Liver (tissue), 9 donors: ENCODE data around the gene GMDS. TPM values are rescaled to one million over a fixed set of nuclear protein-coding genes. Genes with fewer than 3 reads are reported as not detected.

Source experiments
- DNase-seq: peaks from one replicate; pipeline ENCODE4 v3.0.0-alpha.2; 2017; ENCODE audit warnings: low spot score
- H3K27ac ChIP-seq, 2 donors: one replicate each; pipeline ENCODE4 v1.7.0; 2013; ENCODE audit warnings: inconsistent platforms in 2 of 2, low read length in 2 of 2, control low read depth in 1 of 2, low read depth in 1 of 2, mild to moderate bottlenecking in 1 of 2
- H3K27me3 ChIP-seq, 4 donors: one replicate each; pipeline versions ENCODE4 v1.6.1 to v1.7.0; 2013; ENCODE audit warnings: low read length in 3 of 4, inconsistent platforms in 1 of 4, mild to moderate bottlenecking in 1 of 4, moderate library complexity in 1 of 4; ENCODE audit not compliant: control insufficient read depth in 4 of 4, insufficient read depth in 4 of 4
- H3K36me3 ChIP-seq, 4 donors: one replicate each; pipeline versions ENCODE4 v1.6.1 to v1.7.0; 2013; ENCODE audit warnings: low read length in 3 of 4, mild to moderate bottlenecking in 3 of 4, low read depth in 1 of 4, moderate library complexity in 1 of 4; ENCODE audit not compliant: control insufficient read depth in 4 of 4, insufficient read depth in 3 of 4
- H3K4me1 ChIP-seq, 4 donors: one replicate each; pipeline versions ENCODE4 v1.6.1 to v1.7.0; 2013; ENCODE audit warnings: low read length in 3 of 4, mild to moderate bottlenecking in 3 of 4, moderate library complexity in 1 of 4; ENCODE audit not compliant: control insufficient read depth in 4 of 4, insufficient read depth in 4 of 4
- H3K4me3 ChIP-seq, 3 donors: one replicate each; pipeline versions ENCODE4 v1.6.1 to v1.7.0; 2013; ENCODE audit warnings: low read length in 3 of 3, control low read depth in 1 of 3, low read depth in 1 of 3, mild to moderate bottlenecking in 1 of 3
- H3K9ac ChIP-seq, 2 donors: one replicate each; pipeline ENCODE4 v1.7.0; 2013; ENCODE audit warnings: low read length in 2 of 2, mild to moderate bottlenecking in 2 of 2, moderate library complexity in 2 of 2, control low read depth in 1 of 2, low read depth in 1 of 2
- H3K9me3 ChIP-seq, 4 donors: one replicate each; pipeline versions ENCODE4 v1.6.1 to v1.7.0; 2013; ENCODE audit warnings: low read length in 3 of 4; ENCODE audit not compliant: control insufficient read depth in 4 of 4
- ATF3 ChIP-seq: IDR thresholded peaks from 2 replicates; pipeline ENCODE4 v1.6.1; 2016; ENCODE audit warnings: antibody characterized with exemption
- EGR1 ChIP-seq, 2 donors: IDR thresholded peaks; 2 replicates each; pipeline ENCODE4 v1.6.1; 2016 to 2018; ENCODE audit warnings: antibody characterized with exemption in 2 of 2, low read depth in 2 of 2
- FOXA1 ChIP-seq: IDR thresholded peaks from 2 replicates; pipeline ENCODE4 v1.6.1; 2016; ENCODE audit warnings: antibody characterized with exemption
- FOXA2 ChIP-seq: IDR thresholded peaks from 2 replicates; pipeline ENCODE4 v1.6.1; 2016; ENCODE audit warnings: antibody characterized with exemption
- HNF4A ChIP-seq, 2 donors: conservative IDR thresholded peaks; 2 replicates each; pipeline ENCODE4 v1.6.1; 2016; ENCODE audit warnings: antibody characterized with exemption in 2 of 2, mild to moderate bottlenecking in 2 of 2
- HNF4G ChIP-seq: IDR thresholded peaks from 2 replicates; pipeline ENCODE4 v1.6.1; 2016; ENCODE audit warnings: antibody characterized with exemption
- JUND ChIP-seq, 2 donors: IDR thresholded peaks; 2 replicates each; pipeline ENCODE4 v1.6.1; 2016; ENCODE audit warnings: antibody characterized with exemption in 2 of 2
- NR2F2 ChIP-seq: IDR thresholded peaks from 2 replicates; pipeline ENCODE4 v1.6.1; 2016; ENCODE audit warnings: antibody characterized with exemption
- RAD21 ChIP-seq, 2 donors: IDR thresholded peaks; 2 replicates each; pipeline ENCODE4 v1.6.1; 2016; ENCODE audit warnings: antibody characterized with exemption in 2 of 2, mild to moderate bottlenecking in 2 of 2
- REST ChIP-seq: IDR thresholded peaks from 2 replicates; pipeline ENCODE4 v1.6.1; 2016; ENCODE audit warnings: antibody characterized with exemption, mild to moderate bottlenecking
- RXRA ChIP-seq, 2 donors: IDR thresholded peaks; 2 replicates each; pipeline ENCODE4 v1.6.1; 2017 to 2018; ENCODE audit warnings: antibody characterized with exemption in 2 of 2, mild to moderate bottlenecking in 1 of 2
- SP1 ChIP-seq: IDR thresholded peaks from 2 replicates; pipeline ENCODE4 v1.6.1; 2018; ENCODE audit warnings: antibody characterized with exemption, mild to moderate bottlenecking
- TAF1 ChIP-seq: conservative IDR thresholded peaks from 2 replicates; pipeline ENCODE4 v1.6.1; 2016; ENCODE audit warnings: antibody characterized with exemption, mild to moderate bottlenecking
- YY1 ChIP-seq: IDR thresholded peaks from 2 replicates; pipeline ENCODE4 v1.6.1; 2016; ENCODE audit warnings: antibody characterized with exemption, mild to moderate bottlenecking
- ZBTB33 ChIP-seq: IDR thresholded peaks from 2 replicates; pipeline ENCODE4 v1.6.1; 2016; ENCODE audit warnings: antibody characterized with exemption
- WGBS: extraction: QIAGEN DNeasy Blood & Tissue Kit; methylation state at CpG from one replicate; pipeline ENCODE4 v1.1.7; 2013; 5-methylcytosine and 5-hydroxymethylcytosine counted together
- polyA plus RNA-seq, 2 donors: library from polyadenylated mRNA; stranded (reverse) in 1 of 2; unstranded in 1 of 2; fragments of 200-250 nt in 1 of 2; fragments of >200 nt in 1 of 2; fragmentation: Nextera tagmentation in 1 of 2; extraction: Ambion mirVana in 1 of 2; gene quantifications; one replicate each; pipeline versions ENCODE4 v1.2.1 to v1.2.3, GENCODE V29; 2013 to 2015
- total RNA-seq, 2 donors: library from RNA; depleted of rRNA; stranded (reverse); fragments of >200 nt; gene quantifications; one replicate each; pipeline ENCODE4 v1.2.3, GENCODE V29; 2014
- TF ChIP-seq, protein P1 (sequence below): IDR thresholded peaks from 2 replicates; pipeline ENCODE4 v1.6.1; 2016; ENCODE audit warnings: antibody characterized with exemption
- TF ChIP-seq, protein P2 (sequence below): fragments of 150-350 bp; IDR thresholded peaks from 2 replicates; pipeline ENCODE4 v1.5.1; 2017; ENCODE audit warnings: improper control_type of control experiment, low read depth, low read length; ENCODE audit not compliant: missing input control
- donor health status: healthy.
- donor health status: healthy.
- donor health status: healthy.
- donor health status: healthy.
- donor health status: healthy.

GMDS gene
- total and polyA plus RNA-seq, 4 donors: 3.5 to 15.6 (median 13.0) TPM

GRCh38 chr6:1854296-1854695 is 391.1 kb downstream of the GMDS start:
- Histone ChIP-seq H3K27me3 (no peaks in the 10 kb centered on the region), H3K4me3 (no peak overlapping the region), H3K9ac (no peak overlapping the region), H3K27ac (no peak overlapping the region), H3K4me1 (no peaks in the 10 kb centered on the region), H3K36me3 (no peaks in the 10 kb centered on the region), H3K9me3 (no peaks in the 10 kb centered on the region)
- over 99% methylated on average over 2 of the region's 2 CpGs for WGBS
- DNase-seq: no peak
- TF ChIP-seq TAF1 (no peak), JUND (IDR thresholded peaks at IDR 0.05) (no peak), SP1 (no peak), HNF4G (no peak), EGR1 (IDR thresholded peaks at IDR 0.05; ENCODE audit: low read depth in 2 of 2) (no peak), FOXA1 (no peak), YY1 (no peak), REST (no peak), RAD21 (IDR thresholded peaks at IDR 0.05) (no peak), RXRA (IDR thresholded peaks at IDR 0.05) (no peak), FOXA2 (no peak), ATF3 (no peak), NR2F2 (no peak), ZBTB33 (no peak)
- TF ChIP-seq, protein P1, sequence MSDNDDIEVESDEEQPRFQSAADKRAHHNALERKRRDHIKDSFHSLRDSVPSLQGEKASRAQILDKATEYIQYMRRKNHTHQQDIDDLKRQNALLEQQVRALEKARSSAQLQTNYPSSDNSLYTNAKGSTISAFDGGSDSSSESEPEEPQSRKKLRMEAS: no peak
- TF ChIP-seq, protein P2, sequence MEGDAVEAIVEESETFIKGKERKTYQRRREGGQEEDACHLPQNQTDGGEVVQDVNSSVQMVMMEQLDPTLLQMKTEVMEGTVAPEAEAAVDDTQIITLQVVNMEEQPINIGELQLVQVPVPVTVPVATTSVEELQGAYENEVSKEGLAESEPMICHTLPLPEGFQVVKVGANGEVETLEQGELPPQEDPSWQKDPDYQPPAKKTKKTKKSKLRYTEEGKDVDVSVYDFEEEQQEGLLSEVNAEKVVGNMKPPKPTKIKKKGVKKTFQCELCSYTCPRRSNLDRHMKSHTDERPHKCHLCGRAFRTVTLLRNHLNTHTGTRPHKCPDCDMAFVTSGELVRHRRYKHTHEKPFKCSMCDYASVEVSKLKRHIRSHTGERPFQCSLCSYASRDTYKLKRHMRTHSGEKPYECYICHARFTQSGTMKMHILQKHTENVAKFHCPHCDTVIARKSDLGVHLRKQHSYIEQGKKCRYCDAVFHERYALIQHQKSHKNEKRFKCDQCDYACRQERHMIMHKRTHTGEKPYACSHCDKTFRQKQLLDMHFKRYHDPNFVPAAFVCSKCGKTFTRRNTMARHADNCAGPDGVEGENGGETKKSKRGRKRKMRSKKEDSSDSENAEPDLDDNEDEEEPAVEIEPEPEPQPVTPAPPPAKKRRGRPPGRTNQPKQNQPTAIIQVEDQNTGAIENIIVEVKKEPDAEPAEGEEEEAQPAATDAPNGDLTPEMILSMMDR: no peak

DNA sequence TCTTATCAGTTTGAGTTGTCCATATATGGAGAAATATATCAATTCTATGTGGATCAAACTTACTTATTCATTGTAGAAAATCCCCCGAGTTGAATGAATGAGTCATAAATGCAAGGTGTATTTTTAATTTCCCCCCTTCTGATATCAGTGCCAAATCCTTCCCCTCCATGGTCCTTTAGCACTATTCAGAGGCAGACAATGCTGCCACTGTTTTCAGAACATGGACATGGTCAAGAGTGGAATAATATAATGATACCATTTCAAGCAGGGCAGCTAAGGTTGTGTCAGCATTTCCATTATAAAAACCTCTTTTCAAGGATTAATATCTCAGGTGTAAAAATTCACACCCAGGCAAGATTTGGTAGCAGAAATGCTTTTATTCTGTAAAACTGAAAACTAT is 391.6 kb downstream of the GMDS start:
- WGBS: 91% methylated on average over 1 of the region's 1 CpG

More for the DNA sequence above, 391.6 kb downstream of the GMDS start:
- TF ChIP-seq TAF1 (no peak), ATF3 (no peak), RXRA (IDR thresholded peaks at IDR 0.05) (no peak), SP1 (no peak), HNF4A (conservative IDR thresholded peaks at IDR 0.05) (no peak), FOXA1 (no peak), NR2F2 (no peak), HNF4G (no peak), ZBTB33 (no peak), JUND (IDR thresholded peaks at IDR 0.05) (no peak)
- TF ChIP-seq, protein P2: no peak
- H3K4me3 ChIP-seq: no peak overlapping the region
- DNase-seq: no peak
- no peaks in the 10 kb centered on the region for H3K27me3 ChIP-seq
- no peak overlapping the region for H3K9ac ChIP-seq
- H3K36me3 ChIP-seq: no peaks in the 10 kb centered on the region
- no peaks in the 10 kb centered on the region for H3K9me3 ChIP-seq
- H3K4me1 ChIP-seq: no peaks in the 10 kb centered on the region
- H3K27ac ChIP-seq: no peak overlapping the region
